PC-9 (cell line): ENCODE results near the gene TDP2. TPM values are rescaled to one million over a fixed set of nuclear protein-coding genes. Genes with fewer than 3 reads are reported as not detected.

Experiments
- BruUV-seq: library from RNA; stranded (reverse); fragments of 400-500 nt; replicated peaks from 2 replicates; lab custom pipeline; 2021; lab: Mats Ljungman, UMichigan
- CTCF ChIA-PET: fragments of 300-600 bp; sonication (Branson Sonifier 250); formaldehyde crosslinking; loops from one replicate; lab custom pipeline; 2022; ENCODE audit warnings: antibody characterized with exemption; lab: Charles Lee
- POLR2A ChIA-PET: fragments of 300-600 bp; sonication (Branson Sonifier 250); formaldehyde crosslinking; loops from one replicate; lab custom pipeline; 2022; ENCODE audit warnings: antibody characterized with exemption; ENCODE audit not compliant: unreplicated experiment; lab: Charles Lee
- DNase-seq, 2 experiments: peaks; one replicate each; pipeline versions ENCODE4 v3.0.0 to v3.0.0-alpha.2; 2015 to 2022; ENCODE audit warnings: mixed read lengths in 1 of 2
- H2AFZ ChIP-seq: fragments of 200-600 bp; sonication (generic); 2 replicates; pipeline ENCODE4 v1.8.1; 2017; ENCODE audit warnings: antibody characterized with exemption
- H3F3A ChIP-seq: fragments of 200-600 bp; sonication (generic); 2 replicates; pipeline ENCODE4 v1.8.1; 2017; ENCODE audit warnings: antibody characterized with exemption, mild to moderate bottlenecking, low read depth; ENCODE audit not compliant: insufficient read depth
- H3K27ac ChIP-seq: fragments of 200-600 bp; sonication (generic); 2 replicates; pipeline ENCODE4 v1.6.1; 2016; ENCODE audit warnings: mixed run types
- H3K27me3 ChIP-seq: fragments of 200-600 bp; sonication (generic); 2 replicates; pipeline ENCODE4 v1.6.1; 2016; ENCODE audit warnings: low read depth, mixed run types; ENCODE audit not compliant: insufficient read depth
- H3K36me3 ChIP-seq: fragments of 200-600 bp; sonication (generic); 2 replicates; pipeline ENCODE4 v1.6.1; 2016; ENCODE audit warnings: low read depth, mixed run types
- H3K4me1 ChIP-seq: fragments of 200-600 bp; sonication (generic); replicated peaks from 2 replicates; pipeline ENCODE4 v1.6.1; 2016; ENCODE audit warnings: mixed run types; ENCODE audit not compliant: insufficient read depth
- H3K4me2 ChIP-seq: fragments of 200-600 bp; sonication (generic); 2 replicates; pipeline ENCODE4 v1.6.1; 2017; ENCODE audit warnings: mixed run types
- H3K4me3 ChIP-seq: fragments of 200-600 bp; sonication (generic); 2 replicates; pipeline ENCODE4 v1.6.1; 2016; ENCODE audit warnings: mixed run types
- H3K79me2 ChIP-seq: fragments of 200-600 bp; sonication (generic); 2 replicates; pipeline ENCODE4 v1.6.1; 2017; ENCODE audit warnings: low read depth, mixed run types
- H3K9me2 ChIP-seq: fragments of 200-600 bp; sonication (generic); 2 replicates; pipeline ENCODE4 v1.8.1; 2017; ENCODE audit warnings: mild to moderate bottlenecking; ENCODE audit not compliant: insufficient read depth
- H3K9me3 ChIP-seq: fragments of 200-600 bp; sonication (generic); 2 replicates; pipeline ENCODE4 v1.8.1; 2016; ENCODE audit warnings: low read depth; ENCODE audit not compliant: insufficient read depth
- H4K20me1 ChIP-seq: fragments of 200-600 bp; sonication (generic); 2 replicates; pipeline ENCODE4 v1.8.1; 2017; ENCODE audit not compliant: insufficient read depth
- EZH2 ChIP-seq: fragments of 200-600 bp; sonication (generic); IDR thresholded peaks from 2 replicates; pipeline ENCODE4 v1.8.0; 2017; ENCODE audit warnings: antibody characterized with exemption, low read depth
- intact Hi-C: fragments of 100-400 bp; cut with micrococcal nuclease; formaldehyde crosslinking; loops from one replicate; pipeline ENCODE4 v1.10.0; 2022; ENCODE audit not compliant: unreplicated experiment
- total RNA-seq: library from RNA; stranded (reverse); gene quantifications from 2 replicates; pipeline ENCODE4 v1.2.3, GENCODE V29; 2021
- TF ChIP-seq, protein P1 (sequence below): fragments of 200-600 bp; sonication (generic); conservative IDR thresholded peaks from 2 replicates; pipeline ENCODE4 v1.6.1; 2017; ENCODE audit warnings: mixed run types, antibody characterized with exemption, mild to moderate bottlenecking, moderate library complexity

TDP2 gene
- total RNA-seq, 1 experiment from 2014 or later, result 95.8 TPM

DNA sequence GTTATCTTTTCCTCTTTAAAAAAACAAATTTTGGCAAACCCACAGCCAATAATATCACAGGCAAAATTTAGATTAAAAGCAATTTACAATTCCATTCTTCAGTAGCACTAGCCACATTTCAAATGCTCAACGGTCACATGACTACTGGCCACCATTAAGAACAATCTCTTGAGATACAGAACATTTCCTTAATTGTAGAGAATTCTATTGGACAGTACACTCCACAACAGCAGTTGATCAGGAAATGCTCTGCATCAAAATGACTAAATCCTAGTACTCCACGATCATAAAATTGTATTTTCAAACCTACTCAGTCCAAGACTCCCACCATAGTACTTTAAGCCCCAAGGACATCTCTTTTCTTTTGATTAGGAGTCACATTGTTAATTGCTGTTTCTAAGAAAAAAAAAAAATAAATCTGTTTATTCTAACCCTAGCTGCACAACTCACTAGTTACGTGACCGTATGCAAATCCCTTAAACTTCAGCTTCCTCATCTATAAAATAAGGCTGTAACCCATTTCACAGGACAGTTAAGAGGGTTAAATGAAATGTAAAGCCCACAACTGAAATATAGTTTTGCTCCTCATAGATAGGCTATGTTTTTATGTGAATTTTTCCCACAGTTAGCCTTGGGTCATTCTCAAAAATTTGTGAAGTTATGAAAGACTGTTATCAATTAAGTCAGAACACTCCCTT lies 42.5 kb upstream of the TDP2 start:
- Histone ChIP-seq H3F3A (peaks cover 84% of the 10 kb centered on the region), H2AFZ (no peak overlapping the region), H3K4me2 (no peak overlapping the region), H3K27ac (no peak overlapping the region), H3K4me3 (no peak overlapping the region), H3K79me2 (peaks cover 34% of the 10 kb centered on the region), H3K4me1 (no peaks in the 10 kb centered on the region), H3K9me3 (no peaks in the 10 kb centered on the region), H4K20me1 (peaks cover 52% of the 10 kb centered on the region), H3K36me3 (peaks cover 73% of the 10 kb centered on the region), H3K9me2 (no peaks in the 10 kb centered on the region), H3K27me3 (no peaks in the 10 kb centered on the region)
- ChIA-PET POLR2A (no interaction called here), CTCF (interaction anchor here (0.6 to 1.3 kb wide), 2 partner anchors 257 to 318 kb away, joined by 3 to 5 read pairs; no protein-coding TSS in a partner anchor)
- TF ChIP-seq, protein P1, sequence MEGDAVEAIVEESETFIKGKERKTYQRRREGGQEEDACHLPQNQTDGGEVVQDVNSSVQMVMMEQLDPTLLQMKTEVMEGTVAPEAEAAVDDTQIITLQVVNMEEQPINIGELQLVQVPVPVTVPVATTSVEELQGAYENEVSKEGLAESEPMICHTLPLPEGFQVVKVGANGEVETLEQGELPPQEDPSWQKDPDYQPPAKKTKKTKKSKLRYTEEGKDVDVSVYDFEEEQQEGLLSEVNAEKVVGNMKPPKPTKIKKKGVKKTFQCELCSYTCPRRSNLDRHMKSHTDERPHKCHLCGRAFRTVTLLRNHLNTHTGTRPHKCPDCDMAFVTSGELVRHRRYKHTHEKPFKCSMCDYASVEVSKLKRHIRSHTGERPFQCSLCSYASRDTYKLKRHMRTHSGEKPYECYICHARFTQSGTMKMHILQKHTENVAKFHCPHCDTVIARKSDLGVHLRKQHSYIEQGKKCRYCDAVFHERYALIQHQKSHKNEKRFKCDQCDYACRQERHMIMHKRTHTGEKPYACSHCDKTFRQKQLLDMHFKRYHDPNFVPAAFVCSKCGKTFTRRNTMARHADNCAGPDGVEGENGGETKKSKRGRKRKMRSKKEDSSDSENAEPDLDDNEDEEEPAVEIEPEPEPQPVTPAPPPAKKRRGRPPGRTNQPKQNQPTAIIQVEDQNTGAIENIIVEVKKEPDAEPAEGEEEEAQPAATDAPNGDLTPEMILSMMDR, result no peak
- intact Hi-C loops, result no loop called here
- no TSS peak for BruUV-seq
- no peak for DNase-seq

DNA sequence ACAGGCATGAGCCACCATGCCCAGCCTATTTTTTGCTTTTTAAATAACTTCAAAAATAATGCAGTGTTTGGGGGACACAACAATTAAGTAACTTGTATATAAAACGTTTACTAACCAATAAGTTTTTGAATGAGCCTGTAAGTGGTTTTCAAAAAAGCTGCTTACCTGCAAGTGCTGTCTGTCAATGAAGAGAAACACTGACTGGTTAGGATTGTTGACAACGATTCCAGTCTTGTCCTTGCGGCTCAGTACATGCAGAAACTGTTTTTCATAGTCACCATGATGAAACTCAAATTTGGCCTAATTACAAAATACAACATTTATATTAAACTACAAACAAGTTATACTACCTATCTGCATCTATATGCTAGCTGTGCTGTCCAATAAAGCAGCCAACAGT lies 41.9 kb upstream of the TDP2 start:
- Histone ChIP-seq H3K4me1 (no peaks in the 10 kb centered on the region), H3K4me2 (no peak overlapping the region), H3K27ac (no peak overlapping the region), H2AFZ (no peak overlapping the region), H3F3A (peaks cover 84% of the 10 kb centered on the region), H3K79me2 (peaks cover 28% of the 10 kb centered on the region), H3K36me3 (peaks cover 72% of the 10 kb centered on the region), H3K4me3 (no peak overlapping the region), H3K9me2 (no peaks in the 10 kb centered on the region), H3K9me3 (no peaks in the 10 kb centered on the region), H3K27me3 (no peaks in the 10 kb centered on the region), H4K20me1 (peaks cover 51% of the 10 kb centered on the region)
- ChIA-PET POLR2A (no interaction called here), CTCF (interaction anchor here (1.3 kb wide), 1 partner anchor 318 kb away, joined by 3 read pairs; no protein-coding TSS in a partner anchor)
- intact Hi-C loops, result no loop called here
- DNase-seq, result no peak
- no TSS peak for BruUV-seq
- TF ChIP-seq, protein P1, result no peak
- no peak for TF ChIP-seq EZH2

DNA sequence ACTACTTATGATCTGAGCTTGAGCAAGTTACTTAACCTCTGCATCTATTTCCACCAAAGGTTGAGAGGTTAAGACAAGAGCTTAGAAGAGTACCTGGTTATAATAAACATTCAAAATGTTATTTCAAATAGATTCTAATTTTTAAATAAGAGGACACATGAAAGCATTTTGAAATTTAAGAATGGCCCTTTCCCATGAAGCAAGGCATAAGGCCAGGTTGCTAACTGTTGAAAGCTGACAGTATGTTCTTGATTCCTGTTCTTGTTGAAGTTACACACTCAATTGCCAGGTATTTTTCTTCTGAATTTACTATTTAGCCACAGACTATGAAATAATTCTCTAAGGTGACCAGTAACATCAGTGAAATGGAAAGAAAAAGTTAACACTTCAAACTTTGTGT lies 37.8 kb upstream of the TDP2 start:
- TF ChIP-seq EZH2, result no peak
- TF ChIP-seq, protein P1, result no peak
- intact Hi-C loops, result loop anchor here (5.0 kb wide), 1 partner anchor 368 kb away; no protein-coding TSS in a partner anchor
- Histone ChIP-seq H3K9me3 (no peaks in the 10 kb centered on the region), H3K4me3 (no peak overlapping the region), H3K4me1 (no peaks in the 10 kb centered on the region), H3F3A (peaks cover 92% of the 10 kb centered on the region), H3K36me3 (peaks cover 49% of the 10 kb centered on the region), H3K27me3 (no peaks in the 10 kb centered on the region), H3K9me2 (no peaks in the 10 kb centered on the region), H2AFZ (no peak overlapping the region), H3K79me2 (peaks cover 8% of the 10 kb centered on the region), H4K20me1 (peaks cover 15% of the 10 kb centered on the region), H3K4me2 (no peak overlapping the region), H3K27ac (no peak overlapping the region)
- no peak for DNase-seq
- CTCF ChIA-PET, result interaction anchor here (0.5 to 0.7 kb wide), 3 partner anchors 62 to 361 kb away, joined by 3 to 15 read pairs (median 5); no protein-coding TSS in a partner anchor
- no TSS peak for BruUV-seq
- POLR2A ChIA-PET, result no interaction called here
